H1 (cell line): Measurements from ENCODE around the gene SV2A. TPM values are rescaled to one million over a fixed set of nuclear protein-coding genes. Genes with fewer than 3 reads are reported as not detected.

Experiments
- CTCF ChIA-PET: fragments of 300-600 bp; sonication (Branson Sonifier 250); formaldehyde crosslinking; loops from one replicate; lab custom pipeline; 2021; ENCODE audit not compliant: partially characterized antibody; lab: Charles Lee
- POLR2A ChIA-PET: fragments of 300-600 bp; sonication (Branson Sonifier 250); formaldehyde crosslinking; loops from one replicate; lab custom pipeline; 2021; ENCODE audit warnings: inconsistent platforms; ENCODE audit not compliant: partially characterized antibody; lab: Charles Lee
- DNase-seq, 2 experiments: peaks; one replicate each; pipeline versions ENCODE4 v3.0.0 to v3.0.0-alpha.2; 2010 to 2022; ENCODE audit warnings: low spot score in 2 of 2, low read depth in 1 of 2, mixed read lengths in 1 of 2
- FAIRE-seq: peaks from 2 replicates; lab custom pipeline; 2011; peaks lifted over from hg19 to GRCh38; lab: Jason Lieb, UNC
- H2AFZ ChIP-seq: 2 replicates; pipeline ENCODE4 v1.8.1; 2012; ENCODE audit warnings: low read length, inconsistent platforms
- H2AK5ac ChIP-seq: 2 replicates; pipeline ENCODE4 v1.6.1; 2013; ENCODE audit warnings: low read depth, low read length
- H2BK120ac ChIP-seq: replicated peaks from 2 replicates; pipeline ENCODE3; 2013; ENCODE audit warnings: low read depth, low read length, inconsistent platforms
- H2BK12ac ChIP-seq: 2 replicates; pipeline ENCODE4 v1.6.1; 2013; ENCODE audit warnings: low read depth, low read length
- H2BK15ac ChIP-seq: 2 replicates; pipeline ENCODE4 v1.6.1; 2013; ENCODE audit warnings: low read length
- H2BK20ac ChIP-seq: 2 replicates; pipeline ENCODE4 v1.6.1; 2013; ENCODE audit warnings: low read length
- H2BK5ac ChIP-seq: 2 replicates; pipeline ENCODE4 v1.6.1; 2013; ENCODE audit warnings: low read depth, low read length
- H3K14ac ChIP-seq: 2 replicates; pipeline ENCODE4 v1.6.1; 2013; ENCODE audit warnings: inconsistent platforms; ENCODE audit not compliant: insufficient read length
- H3K18ac ChIP-seq: 2 replicates; pipeline ENCODE4 v1.6.1; 2013; ENCODE audit warnings: low read length; ENCODE audit errors: extremely low read depth
- H3K23ac ChIP-seq: 2 replicates; pipeline ENCODE4 v1.6.1; 2013; ENCODE audit warnings: inconsistent platforms; ENCODE audit not compliant: insufficient read length
- H3K23me2 ChIP-seq: 2 replicates; pipeline ENCODE4 v1.6.1; 2013; ENCODE audit warnings: low read depth, low read length
- H3K27ac ChIP-seq: 2 replicates; pipeline ENCODE4 v1.6.1; 2011; ENCODE audit warnings: low read depth, low read length, inconsistent platforms
- H3K27me3 ChIP-seq, 4 experiments: replicated peaks in 1 of 4; 1 replicate in 1 of 4; 2 replicates in 3 of 4; pipeline versions ENCODE4 v1.6.1 to v1.8.1; 2011 to 2013; ENCODE audit warnings: low read length in 3 of 4, mild to moderate bottlenecking in 3 of 4, inconsistent platforms in 2 of 4, mixed read lengths in 2 of 4, moderate library complexity in 1 of 4; ENCODE audit not compliant: control insufficient read depth in 3 of 4, insufficient read depth in 3 of 4; ENCODE audit errors: extremely low read depth in 1 of 4
- H3K36me3 ChIP-seq, 4 experiments: 2 replicates each; pipeline versions ENCODE4 v1.6.1 to v1.8.1; 2011 to 2013; ENCODE audit warnings: mild to moderate bottlenecking in 4 of 4, low read length in 3 of 4, moderate library complexity in 2 of 4, control low read depth in 1 of 4, inconsistent platforms in 1 of 4; ENCODE audit not compliant: insufficient read depth in 4 of 4, control insufficient read depth in 2 of 4
- H3K4ac ChIP-seq: replicated peaks from 2 replicates; pipeline ENCODE3; 2013; ENCODE audit warnings: low read length, low read depth, mixed read lengths, inconsistent platforms; ENCODE audit not compliant: insufficient read length
- H3K4me1 ChIP-seq, 4 experiments: replicated peaks in 1 of 4; 1 replicate in 1 of 4; 2 replicates in 3 of 4; pipeline versions ENCODE4 v1.6.1 to v1.8.1; 2011 to 2013; ENCODE audit warnings: low read length in 3 of 4, inconsistent platforms in 2 of 4, mixed read lengths in 1 of 4; ENCODE audit not compliant: insufficient read depth in 4 of 4, control insufficient read depth in 3 of 4
- H3K4me2 ChIP-seq, 2 experiments: 2 replicates each; pipeline versions ENCODE4 v1.6.1 to v1.8.1; 2011 to 2013; ENCODE audit warnings: low read depth in 2 of 2, low read length in 2 of 2, control low read depth in 1 of 2, inconsistent platforms in 1 of 2, mild to moderate bottlenecking in 1 of 2; ENCODE audit not compliant: insufficient read depth in 1 of 2
- H3K4me3 ChIP-seq, 4 experiments: fragments of 200-600, 300-600 bp in 1 of 4; sonication (generic), shearing (Covaris generic), sonication (Bioruptor Twin) in 1 of 4; 2 replicates each; pipeline versions ENCODE4 v1.5.1 to v1.8.1; 2011 to 2016; ENCODE audit warnings: low read length in 4 of 4, low read depth in 3 of 4, control low read depth in 2 of 4, inconsistent platforms in 2 of 4, mild to moderate bottlenecking in 2 of 4, mixed read lengths in 1 of 4, moderate library complexity in 1 of 4; ENCODE audit not compliant: insufficient read depth in 2 of 4; ENCODE audit errors: extremely low read depth in 1 of 4
- H3K56ac ChIP-seq: replicated peaks from 2 replicates; pipeline ENCODE3; 2013; ENCODE audit warnings: low read depth, mild to moderate bottlenecking, mixed read lengths, low read length, inconsistent platforms; ENCODE audit not compliant: insufficient read length
- H3K79me1 ChIP-seq: 2 replicates; pipeline ENCODE4 v1.6.1; 2013; ENCODE audit warnings: low read depth, low read length, control low read depth
- H3K79me2 ChIP-seq, 2 experiments: 2 replicates each; pipeline versions ENCODE4 v1.6.1 to v1.8.1; 2012 to 2013; ENCODE audit warnings: low read length in 2 of 2, mild to moderate bottlenecking in 2 of 2, inconsistent platforms in 1 of 2; ENCODE audit not compliant: insufficient read depth in 2 of 2, control insufficient read depth in 1 of 2
- H3K9ac ChIP-seq, 4 experiments: replicated peaks in 1 of 4; 1 replicate in 1 of 4; 2 replicates in 3 of 4; pipeline versions ENCODE4 v1.6.1 to v1.8.1; 2011 to 2013; ENCODE audit warnings: low read depth in 3 of 4, low read length in 3 of 4, control low read depth in 2 of 4, mild to moderate bottlenecking in 2 of 4, moderate library complexity in 2 of 4, inconsistent platforms in 1 of 4; ENCODE audit errors: extremely low read depth in 1 of 4
- H3K9me3 ChIP-seq, 2 experiments: 2 replicates each; pipeline versions ENCODE4 v1.6.1 to v1.8.1; 2012 to 2013; ENCODE audit warnings: mild to moderate bottlenecking in 2 of 2, moderate library complexity in 2 of 2, control low read depth in 1 of 2, inconsistent platforms in 1 of 2, low read depth in 1 of 2, low read length in 1 of 2, mixed read lengths in 1 of 2; ENCODE audit not compliant: insufficient read depth in 2 of 2
- H4K20me1 ChIP-seq, 2 experiments: replicated peaks in 1 of 2; 2 replicates each; pipeline versions ENCODE3 to v1.8.1; 2011 to 2013; ENCODE audit warnings: inconsistent platforms in 2 of 2, low read length in 2 of 2, mild to moderate bottlenecking in 1 of 2; ENCODE audit not compliant: insufficient read depth in 2 of 2, control insufficient read depth in 1 of 2
- H4K5ac ChIP-seq: 2 replicates; pipeline ENCODE4 v1.6.1; 2013; ENCODE audit warnings: low read length, low read depth, mixed read lengths, inconsistent platforms; ENCODE audit not compliant: insufficient read length
- H4K8ac ChIP-seq: 2 replicates; pipeline ENCODE4 v1.8.0; 2013; ENCODE audit warnings: mild to moderate bottlenecking, moderate library complexity, low read length, inconsistent platforms; ENCODE audit not compliant: insufficient read depth; ENCODE audit errors: extremely low read depth
- H4K91ac ChIP-seq: replicated peaks from 2 replicates; pipeline ENCODE3; 2013; ENCODE audit warnings: low read length, mixed read lengths, inconsistent platforms; ENCODE audit not compliant: insufficient read length
- BCL11A ChIP-seq, 2 experiments: IDR thresholded peaks; one replicate each; pipeline ENCODE4 v1.6.1; 2011; ENCODE audit warnings: low read depth in 2 of 2, low read length in 2 of 2, mild to moderate bottlenecking in 2 of 2
- CREB1 ChIP-seq: IDR thresholded peaks from 2 replicates; pipeline ENCODE4 v1.6.1; 2012; ENCODE audit warnings: inconsistent platforms
- FOSL1 ChIP-seq: IDR thresholded peaks from 2 replicates; pipeline ENCODE4 v1.6.1; 2011; ENCODE audit warnings: mild to moderate bottlenecking, low read depth, low read length, moderate library complexity; ENCODE audit not compliant: insufficient read depth
- KDM1A ChIP-seq: fragments of 200-600, 300-600 bp; sonication (generic); IDR thresholded peaks from 2 replicates; pipeline ENCODE4 v1.7.1; 2016; ENCODE audit warnings: mild to moderate bottlenecking, low read length, borderline replicate concordance
- POLR2AphosphoS5 ChIP-seq: IDR thresholded peaks from 2 replicates; pipeline ENCODE4 v1.6.1; 2011; ENCODE audit warnings: low read depth, low read length
- RNF2 ChIP-seq: fragments of 200-900, 300-1000 bp; sonication (generic); IDR thresholded peaks from 2 replicates; pipeline ENCODE4 v1.7.1; 2016; ENCODE audit warnings: borderline replicate concordance, low read depth, mild to moderate bottlenecking, antibody characterized with exemption, low read length; ENCODE audit not compliant: poor library complexity, severe bottlenecking; ENCODE audit errors: missing control alignments
- SIN3A ChIP-seq, 2 experiments: IDR thresholded peaks in 1 of 2; conservative IDR thresholded peaks in 1 of 2; 2 replicates each; pipeline ENCODE4 v1.6.1; 2011 to 2012; ENCODE audit warnings: low read length in 2 of 2, improper control_type of control experiment in 1 of 2, low read depth in 1 of 2, mild to moderate bottlenecking in 1 of 2
- TBP ChIP-seq: IDR thresholded peaks from 2 replicates; pipeline ENCODE4 v1.6.1; 2011; ENCODE audit warnings: low read depth, low read length, improper control_type of control experiment
- WGBS, 2 experiments: shearing (Covaris generic) in 1 of 2; methylation state at CpG; one replicate each; pipeline versions ENCODE4 v1.1.6 to v1.1.7; 2013 to 2015; ENCODE audit warnings: low lambda C conversion rate in 2 of 2, mixed read lengths in 2 of 2, inconsistent platforms in 1 of 2, low coverage in 1 of 2, missing lambda C conversion rate in 1 of 2; ENCODE audit not compliant: insufficient replicate concordance in 2 of 2, insufficient coverage in 1 of 2, insufficient read length in 1 of 2; ENCODE audit errors: extremely low coverage in 1 of 2, missing lambda C conversion rate in 1 of 2; 5-methylcytosine and 5-hydroxymethylcytosine counted together
- polyA plus RNA-seq, 7 experiments: library from polyadenylated mRNA; depleted of rRNA in 3 of 7; stranded (reverse) in 5 of 7; unstranded in 2 of 7; fragments of >200 nt in 5 of 7; fragments of 200-250 nt in 2 of 7; gene quantifications; 1 replicate in 5 of 7; 2 replicates in 1 of 7; 4 replicates in 1 of 7; pipeline versions ENCODE4 v1.2.1 to v1.2.3, GENCODE V29; 2011 to 2013; ENCODE audit warnings: missing spikeins in 2 of 7, mixed read lengths in 2 of 7
- total RNA-seq: library from RNA; stranded (reverse); fragmentation: NEBNext Ultra II Directional; extraction: Animal tissue kit (Norgen Biotek cat#: 25700); gene quantifications from 2 replicates; pipeline ENCODE4 v1.2.1, GENCODE V29; 2021

Gene SV2A
- total and polyA plus RNA-seq, 2 of the 8 experiments (the other 6 are each of a cell fraction or from before 2014, with no cell fraction given): 41.8 to 51.8 TPM

GRCh38 chr1:149962736-149963135 lies 45.1 kb upstream of the SV2A start:
- peaks cover 14 to 59% (median 39%) of the 10 kb centered on the region in 4 experiments for H3K36me3 ChIP-seq
- H3K27ac ChIP-seq: no peak overlapping the region
- POLR2A ChIA-PET: interaction anchor here (0.9 to 1.4 kb wide), 2 partner anchors 9 to 201 kb away, joined by 3 read pairs; no protein-coding TSS in a partner anchor
- H3K4me3 ChIP-seq: no peak overlapping the region
- CTCF ChIA-PET: interaction anchor here (0.5 to 3.1 kb wide), 27 partner anchors 8 to 252 kb away, joined by 3 to 27 read pairs (median 4); partner anchors contain the start of genes OTUD7B and SV2A
- H2BK5ac ChIP-seq: no peak overlapping the region
- no peak overlapping the region for H3K4me2 ChIP-seq
- H4K91ac ChIP-seq: no peak overlapping the region
- H2AK5ac ChIP-seq: no peak overlapping the region
- H2BK15ac ChIP-seq: no peak overlapping the region
- 95% methylated on average over 2 of the region's 2 CpGs; no CpG with 5 or more reads in 1 of the 2 experiments for WGBS, 2 experiments
- H3K79me1 ChIP-seq: no peaks in the 10 kb centered on the region
- FAIRE-seq (no peak), DNase-seq (no peak)
- H4K8ac ChIP-seq: no peak overlapping the region
- TF ChIP-seq BCL11A (IDR thresholded peaks at IDR 0.05; ENCODE audit: low read depth in 2 of 2, low read length in 2 of 2): no peak
- no peak for TF ChIP-seq TBP
- no peak for TF ChIP-seq KDM1A
- TF ChIP-seq POLR2AphosphoS5: no peak
- TF ChIP-seq CREB1: no peak
- no peak for TF ChIP-seq SIN3A (conservative IDR thresholded peaks at IDR 0.05 in 1 of 2, IDR thresholded peaks at IDR 0.05 in 1 of 2; ENCODE audit: low read depth in 1 of 2, low read length in 2 of 2)
- no peak for TF ChIP-seq RNF2
- TF ChIP-seq FOSL1: no peak
- no peaks in the 10 kb centered on the region for H4K20me1 ChIP-seq
- no peak overlapping the region for H2BK12ac ChIP-seq
- no peak overlapping the region for H2BK120ac ChIP-seq
- H3K18ac ChIP-seq: no peak overlapping the region
- no peak overlapping the region for H3K56ac ChIP-seq
- H3K23ac ChIP-seq: no peak overlapping the region
- H3K27me3 ChIP-seq: no peaks in the 10 kb centered on the region
- no peaks in the 10 kb centered on the region for H3K23me2 ChIP-seq
- no peak overlapping the region for H2BK20ac ChIP-seq
- no peak overlapping the region for H2AFZ ChIP-seq
- H3K79me2 ChIP-seq: no peaks in the 10 kb centered on the region
- H4K5ac ChIP-seq: no peak overlapping the region
- H3K4me1 ChIP-seq: no peaks in the 10 kb centered on the region
- no peak overlapping the region for H3K9ac ChIP-seq
- H3K9me3 ChIP-seq: peaks cover 14 to 19% of the 10 kb centered on the region in 2 experiments
- no peak overlapping the region for H3K4ac ChIP-seq
- H3K14ac ChIP-seq: no peak overlapping the region
